HL-60 (cell line): ENCODE data around the gene LFNG.

Experiments
- CTCF ChIP-seq: IDR thresholded peaks from one replicate; pipeline ENCODE4 v1.5.1; 2011; ENCODE audit warnings: low read length, control low read depth, inconsistent platforms; ENCODE audit not compliant: insufficient read depth
- GABPA ChIP-seq: IDR thresholded peaks from 2 replicates; pipeline ENCODE4 v1.6.1; 2012; ENCODE audit warnings: low read depth
- POLR2AphosphoS5 ChIP-seq: IDR thresholded peaks from 2 replicates; pipeline ENCODE4 v1.6.1; 2012; ENCODE audit warnings: low read depth
- REST ChIP-seq: IDR thresholded peaks from 2 replicates; pipeline ENCODE4 v1.6.1; 2012; ENCODE audit warnings: low read depth; ENCODE audit not compliant: insufficient replicate concordance
- SPI1 ChIP-seq: IDR thresholded peaks from 2 replicates; pipeline ENCODE4 v1.6.1; 2012; ENCODE audit warnings: low read depth, mild to moderate bottlenecking, borderline replicate concordance

GRCh38 chr7:2573761-2574160 lies 54.2 kb downstream of the LFNG start:
- TF ChIP-seq CTCF (no peak), REST (no peak), POLR2AphosphoS5 (no peak), GABPA (no peak), SPI1 (no peak)
